Activated naive CD8-positive, alpha-beta T cell treated with anti-CD3 and anti-CD28 coated beads, Interleukin-2, amount 50 U/mL, for 24 hours (primary cell): Measurements from ENCODE around the gene POLQ.
"Not testable (repeated sequence)": the region's sequence is repeated elsewhere in the genome, so short reads cannot be mapped to it uniquely, and the experiment has no call there.

Source experiments
- ATAC-seq: fragments of 150-1000 bp; cut with Tn5 transposase; one replicate; pipeline ENCODE4 v1.10.0; 2021
- DNase-seq: peaks from one replicate; pipeline ENCODE4 v3.0.0; 2021
- H3K27ac Mint-ChIP-seq: one replicate; pipeline ENCODE4 v1.8.0; 2021; ENCODE audit warnings: mild to moderate bottlenecking, mixed read lengths
- H3K27me3 Mint-ChIP-seq: one replicate; pipeline ENCODE4 v1.8.0; 2021; ENCODE audit warnings: mixed read lengths
- H3K36me3 Mint-ChIP-seq: one replicate; pipeline ENCODE4 v1.8.0; 2021; ENCODE audit warnings: low read depth, mixed read lengths
- H3K4me1 Mint-ChIP-seq: one replicate; pipeline ENCODE4 v1.8.0; 2021; ENCODE audit warnings: mixed read lengths
- H3K4me3 Mint-ChIP-seq: one replicate; pipeline ENCODE4 v1.8.0; 2021; ENCODE audit warnings: mild to moderate bottlenecking, moderate library complexity, mixed read lengths
- H3K9me3 Mint-ChIP-seq: one replicate; pipeline ENCODE4 v1.8.0; 2021; ENCODE audit warnings: mixed read lengths

The POLQ gene

GRCh38 chr3:121545574-121546455 is at the start of gene POLQ:
Gene POLQ, minus strand, starts transcription at chr3:121545988. Its CDS starts 111 bp downstream, at chr3:121545877.
- Mint-ChIP-seq H3K4me3 (peak within 1 kb of the TSS; percentile 97), H3K27ac (peak within 1 kb of the TSS; percentile 88), H3K27me3 (no peaks in the 10 kb centered on the region), H3K36me3 (peaks cover 25% of the 10 kb centered on the region), H3K4me1 (peaks cover 12% of the 10 kb centered on the region), H3K9me3 (no peaks in the 10 kb centered on the region)
- peak; percentile 86 for DNase-seq
- ATAC-seq = peak; percentile 99

GRCh38 chr3:121594850-121595249 is 49.1 kb upstream of the POLQ start:
- Mint-ChIP-seq H3K4me3 (no peak overlapping the region), H3K27me3 (no peaks in the 10 kb centered on the region), H3K36me3 (no peaks in the 10 kb centered on the region), H3K9me3 (no peaks in the 10 kb centered on the region), H3K4me1 (no peaks in the 10 kb centered on the region), H3K27ac (no peak overlapping the region)
- DNase-seq (no peak), ATAC-seq (no peak)

GRCh38 chr3:121593806-121594205 is 48.0 kb upstream of the POLQ start:
- not testable (repeated sequence) for ATAC-seq, H3K4me1 Mint-ChIP-seq, H3K36me3 Mint-ChIP-seq, DNase-seq, H3K27me3 Mint-ChIP-seq, H3K9me3 Mint-ChIP-seq, H3K4me3 Mint-ChIP-seq, H3K27ac Mint-ChIP-seq

- no peak for DNase-seq
- H3K27me3 Mint-ChIP-seq = peaks cover 2% of the 10 kb centered on the region
- ATAC-seq = no peak
- no peaks in the 10 kb centered on the region for H3K4me1 Mint-ChIP-seq
- H3K36me3 Mint-ChIP-seq = no peaks in the 10 kb centered on the region
- H3K4me3 Mint-ChIP-seq = no peak within 1 kb of the TSS
- H3K27ac Mint-ChIP-seq = no peak within 1 kb of the TSS
- H3K9me3 Mint-ChIP-seq = no peaks in the 10 kb centered on the region
These were observed 47.3 kb upstream of the POLQ start, which contains the start of gene FBXO40 for GRCh38 chr3:121592856-121593702. Gene FBXO40, plus strand, starts transcription at chr3:121593379. Its CDS starts 27,197 bp downstream, at chr3:121620576.

- Mint-ChIP-seq H3K27ac (no peak overlapping the region), H3K4me3 (no peak overlapping the region), H3K9me3 (no peaks in the 10 kb centered on the region), H3K4me1 (no peaks in the 10 kb centered on the region), H3K27me3 (peaks cover 11% of the 10 kb centered on the region), H3K36me3 (no peaks in the 10 kb centered on the region)
- DNase-seq = no peak
- no peak for ATAC-seq
These were observed 38.6 kb upstream of the POLQ start for GRCh38 chr3:121584418-121584817.

- no peak for ATAC-seq
- H3K9me3 Mint-ChIP-seq = no peaks in the 10 kb centered on the region
- H3K27ac Mint-ChIP-seq = no peak overlapping the region
- peaks cover 9% of the 10 kb centered on the region for H3K27me3 Mint-ChIP-seq
- no peaks in the 10 kb centered on the region for H3K4me1 Mint-ChIP-seq
- no peaks in the 10 kb centered on the region for H3K36me3 Mint-ChIP-seq
- H3K4me3 Mint-ChIP-seq = no peak overlapping the region
- no peak for DNase-seq
These were observed 35.9 kb upstream of the POLQ start for GRCh38 chr3:121581691-121582090.

- H3K27me3 Mint-ChIP-seq = peaks cover 4% of the 10 kb centered on the region
- no peaks in the 10 kb centered on the region for H3K9me3 Mint-ChIP-seq
- DNase-seq (no peak), ATAC-seq (no peak)
- no peak overlapping the region for H3K27ac Mint-ChIP-seq
- no peaks in the 10 kb centered on the region for H3K36me3 Mint-ChIP-seq
- no peak overlapping the region for H3K4me3 Mint-ChIP-seq
- no peaks in the 10 kb centered on the region for H3K4me1 Mint-ChIP-seq
These were observed 28.7 kb upstream of the POLQ start for GRCh38 chr3:121574449-121574848.

GRCh38 chr3:121567649-121568048 is 21.9 kb upstream of the POLQ start, which contains the start of gene ARGFX:
Gene ARGFX, plus strand, starts transcription at chr3:121567949. Its CDS starts 2,765 bp downstream, at chr3:121570714.
- H3K36me3 Mint-ChIP-seq = no peaks in the 10 kb centered on the region
- ATAC-seq (no peak), DNase-seq (no peak)
- no peak within 1 kb of the TSS for H3K27ac Mint-ChIP-seq
- no peak within 1 kb of the TSS for H3K4me3 Mint-ChIP-seq
- no peaks in the 10 kb centered on the region for H3K4me1 Mint-ChIP-seq
- H3K27me3 Mint-ChIP-seq = no peaks in the 10 kb centered on the region
- no peaks in the 10 kb centered on the region for H3K9me3 Mint-ChIP-seq

- Mint-ChIP-seq H3K27me3 (no peaks in the 10 kb centered on the region), H3K4me3 (no peak overlapping the region), H3K36me3 (no peaks in the 10 kb centered on the region), H3K4me1 (no peaks in the 10 kb centered on the region), H3K27ac (no peak overlapping the region), H3K9me3 (no peaks in the 10 kb centered on the region)
- DNase-seq (no peak), ATAC-seq (no peak)
These were observed 21.0 kb upstream of the POLQ start for GRCh38 chr3:121566773-121567172.

GRCh38 chr3:121562148-121562547 is 16.4 kb upstream of the POLQ start:
- ATAC-seq (no peak), DNase-seq (no peak)
- H3K36me3 Mint-ChIP-seq = no peaks in the 10 kb centered on the region
- H3K27me3 Mint-ChIP-seq = peaks cover 6% of the 10 kb centered on the region
- H3K9me3 Mint-ChIP-seq = no peaks in the 10 kb centered on the region
- H3K4me1 Mint-ChIP-seq = no peaks in the 10 kb centered on the region
- H3K4me3 Mint-ChIP-seq = no peak overlapping the region
- H3K27ac Mint-ChIP-seq = no peak overlapping the region

- Mint-ChIP-seq H3K36me3 (no peaks in the 10 kb centered on the region), H3K4me1 (no peaks in the 10 kb centered on the region), H3K4me3 (no peak overlapping the region), H3K27ac (no peak overlapping the region), H3K9me3 (no peaks in the 10 kb centered on the region), H3K27me3 (peaks cover 8% of the 10 kb centered on the region)
- DNase-seq = no peak
- no peak for ATAC-seq
These were observed 11.7 kb upstream of the POLQ start for GRCh38 chr3:121557426-121557934.

- Mint-ChIP-seq H3K36me3 (no peaks in the 10 kb centered on the region), H3K4me3 (no peak overlapping the region), H3K4me1 (no peaks in the 10 kb centered on the region), H3K27me3 (peaks cover 2% of the 10 kb centered on the region), H3K9me3 (no peaks in the 10 kb centered on the region), H3K27ac (no peak overlapping the region)
- DNase-seq = no peak
- no peak for ATAC-seq
These were observed 7.0 kb upstream of the POLQ start for GRCh38 chr3:121552797-121553196.

GRCh38 chr3:121552379-121552778 is 6.6 kb upstream of the POLQ start:
- ATAC-seq (no peak), DNase-seq (no peak)
- Mint-ChIP-seq H3K4me1 (no peaks in the 10 kb centered on the region), H3K9me3 (no peaks in the 10 kb centered on the region), H3K36me3 (no peaks in the 10 kb centered on the region), H3K27ac (no peak overlapping the region), H3K27me3 (peaks cover 2% of the 10 kb centered on the region), H3K4me3 (no peak overlapping the region)

- DNase-seq (peak; percentile 17), ATAC-seq (peak; percentile 2)
- Mint-ChIP-seq H3K4me1 (peaks cover 12% of the 10 kb centered on the region), H3K4me3 (peak overlapping the region; percentile 97), H3K27ac (peak overlapping the region; percentile 88), H3K9me3 (no peaks in the 10 kb centered on the region), H3K36me3 (peaks cover 27% of the 10 kb centered on the region), H3K27me3 (no peaks in the 10 kb centered on the region)
These were observed 677 bp downstream of the POLQ start for GRCh38 chr3:121545049-121545573.
